HT1080 (cell line): ENCODE results near the gene ACTN1. TPM values are rescaled to one million over a fixed set of nuclear protein-coding genes. Genes with fewer than 3 reads are reported as not detected.
A peak's percentile ranks its signal among the peaks of the same experiment; 100 is the strongest.

Experiments
- DNase-seq: peaks from one replicate; pipeline ENCODE4 v3.0.0-alpha.2; 2015; ENCODE audit warnings: low read depth
- total RNA-seq: library from RNA; depleted of rRNA; stranded (reverse); fragments of >200 nt; shearing (Covaris generic); gene quantifications from 2 replicates; pipeline ENCODE4 v1.2.3, GENCODE V29; 2014

ACTN1 gene
- total RNA-seq, 1 experiment from 2014 or later = 266 TPM

GRCh38 chr14:68891851-68892660 is 87.0 kb downstream of the ACTN1 start:
- peak; percentile 61 for DNase-seq

GRCh38 chr14:68890173-68890931 is 88.8 kb downstream of the ACTN1 start:
- no peak for DNase-seq

GRCh38 chr14:68888883-68889282 is 90.2 kb downstream of the ACTN1 start:
- DNase-seq = no peak

DNA sequence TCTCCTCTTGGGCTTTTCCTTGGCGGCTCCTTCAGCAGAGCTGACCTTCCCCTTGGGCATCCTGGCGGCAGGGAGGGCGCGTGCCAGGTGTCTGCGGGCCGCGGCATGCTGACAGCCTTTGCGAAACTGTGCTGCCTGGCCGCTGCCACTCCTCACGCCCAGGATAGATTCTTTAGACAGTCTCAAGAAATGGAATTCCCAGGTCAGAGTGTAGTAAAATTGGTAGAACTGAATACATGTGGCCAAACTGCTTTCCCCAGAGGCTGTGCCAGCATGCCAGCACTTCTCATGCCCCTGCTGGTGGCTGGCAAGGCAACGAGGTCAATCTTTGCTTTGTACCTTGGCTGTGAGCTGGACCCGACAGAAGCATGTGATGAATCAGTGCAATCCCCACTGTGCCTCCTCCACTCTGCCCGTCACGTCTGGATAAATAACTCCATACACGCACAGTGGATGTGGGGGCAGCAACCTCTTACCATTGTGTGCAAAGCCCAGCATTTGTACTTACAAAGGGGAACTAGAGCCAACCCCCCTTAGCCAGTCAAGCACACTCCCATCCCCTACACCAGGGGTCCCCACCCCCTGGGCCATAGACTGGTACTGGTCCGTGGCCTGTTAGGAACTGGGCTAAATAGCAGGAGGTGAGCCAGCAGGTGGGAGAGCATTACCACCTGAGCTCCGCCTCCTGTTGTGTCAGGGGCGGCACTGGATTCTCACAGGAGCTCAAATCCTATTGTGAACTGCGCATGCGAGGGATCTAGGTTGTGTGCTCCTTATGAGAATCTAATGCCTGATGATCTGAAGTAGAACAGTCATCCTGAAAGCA is 90.9 kb downstream of the ACTN1 start:
- DNase-seq = no peak

GRCh38 chr14:68886109-68886434 is 93.0 kb downstream of the ACTN1 start:
- no peak for DNase-seq

- DNase-seq = no peak
These were observed 93.6 kb downstream of the ACTN1 start for GRCh38 chr14:68885226-68886108.

DNA sequence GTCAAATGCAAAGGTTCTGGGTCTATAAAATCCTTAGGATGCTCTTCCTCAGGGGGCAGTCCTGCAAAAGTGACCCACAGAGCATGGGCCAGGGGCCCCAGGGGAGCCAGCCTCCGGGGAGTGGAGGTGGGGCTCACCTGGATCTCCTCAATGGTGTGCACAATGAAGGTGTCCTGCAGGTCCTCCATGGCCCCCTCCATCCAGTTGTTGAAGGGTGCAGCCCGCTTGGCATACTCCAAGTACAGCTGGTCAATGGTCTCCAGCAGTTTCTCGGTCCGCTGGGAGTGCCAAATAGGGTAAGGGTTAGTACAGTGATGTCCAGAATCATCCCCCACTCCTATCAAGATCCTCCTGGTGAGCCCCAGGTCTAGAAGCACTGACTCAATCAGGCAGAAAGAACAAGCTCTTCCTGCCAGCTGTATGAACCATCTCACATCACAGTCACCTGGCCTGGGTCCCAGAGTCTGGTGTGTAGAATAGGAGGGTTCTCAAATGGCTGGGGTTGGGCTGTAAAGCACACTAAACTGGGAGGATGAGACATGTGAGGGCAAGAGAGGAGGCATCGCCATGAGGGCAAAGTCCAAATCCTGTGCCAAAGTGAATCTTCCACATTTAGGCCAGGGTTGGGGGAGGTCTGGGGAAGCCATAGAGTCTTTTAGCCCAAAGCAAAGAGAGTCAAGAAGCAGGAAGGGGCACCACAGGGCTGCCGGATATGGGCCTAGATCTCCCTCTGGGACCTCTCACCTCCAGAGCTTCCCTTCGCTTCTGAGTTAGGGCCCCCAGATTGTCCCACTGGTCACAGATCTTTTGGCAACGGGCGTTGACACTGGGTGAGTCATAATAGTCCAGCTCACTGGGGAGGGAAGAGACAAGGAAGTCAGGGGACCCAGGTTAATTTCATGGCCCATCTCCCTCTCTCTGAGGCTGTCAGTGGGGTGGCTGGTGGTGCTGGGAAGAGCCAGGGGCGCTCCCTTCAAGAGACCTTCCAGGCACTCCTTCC is 94.8 kb downstream of the ACTN1 start:
- peak; percentile 81 for DNase-seq

GRCh38 chr14:68882235-68882634 is 96.9 kb downstream of the ACTN1 start:
- DNase-seq = no peak

DNA sequence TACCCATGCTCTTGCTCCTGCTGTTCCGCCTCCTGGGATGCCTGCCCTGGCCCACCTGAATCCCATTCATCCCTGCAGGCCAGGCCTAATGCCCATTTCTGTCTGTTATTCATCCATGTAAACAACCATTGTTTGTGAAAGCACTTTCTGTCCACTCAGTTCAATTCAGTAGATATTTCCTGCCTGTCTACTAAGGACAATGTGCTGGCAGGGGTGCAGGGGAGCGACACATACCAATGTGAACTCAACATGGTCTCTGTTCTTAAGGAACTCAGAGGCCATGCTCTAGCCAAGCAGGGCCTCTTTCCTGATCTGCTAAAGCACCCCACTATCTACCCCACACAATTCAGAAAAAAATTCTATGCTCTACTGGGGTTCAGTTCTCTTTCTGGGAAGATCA is 97.7 kb downstream of the ACTN1 start:
- DNase-seq = no peak

DNA sequence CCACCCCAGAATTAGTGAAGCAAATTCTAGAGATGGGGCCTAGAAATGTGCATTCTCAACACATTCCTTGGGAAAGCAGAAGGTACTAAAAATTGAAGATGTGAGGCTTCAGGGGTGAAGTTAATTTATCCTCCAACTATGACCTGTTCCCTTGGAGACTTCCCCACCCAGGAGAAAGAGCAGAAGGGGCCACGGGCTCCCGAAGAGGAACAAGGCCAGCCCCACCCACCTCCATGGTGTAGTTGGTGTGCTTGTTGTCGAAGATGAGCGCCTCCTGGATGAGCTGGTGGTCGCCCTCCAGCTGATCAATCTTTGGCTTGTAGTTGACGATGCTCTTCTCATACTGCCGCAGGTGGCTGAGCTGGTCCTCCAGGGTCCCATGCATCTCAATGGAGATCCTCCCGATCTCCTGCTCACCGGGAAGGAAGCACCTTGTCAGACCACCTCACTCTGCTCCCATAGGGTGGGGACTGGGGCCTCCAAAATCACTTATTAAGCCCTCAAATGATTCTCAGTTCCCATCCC is 98.5 kb downstream of the ACTN1 start:
- no peak for DNase-seq

DNA sequence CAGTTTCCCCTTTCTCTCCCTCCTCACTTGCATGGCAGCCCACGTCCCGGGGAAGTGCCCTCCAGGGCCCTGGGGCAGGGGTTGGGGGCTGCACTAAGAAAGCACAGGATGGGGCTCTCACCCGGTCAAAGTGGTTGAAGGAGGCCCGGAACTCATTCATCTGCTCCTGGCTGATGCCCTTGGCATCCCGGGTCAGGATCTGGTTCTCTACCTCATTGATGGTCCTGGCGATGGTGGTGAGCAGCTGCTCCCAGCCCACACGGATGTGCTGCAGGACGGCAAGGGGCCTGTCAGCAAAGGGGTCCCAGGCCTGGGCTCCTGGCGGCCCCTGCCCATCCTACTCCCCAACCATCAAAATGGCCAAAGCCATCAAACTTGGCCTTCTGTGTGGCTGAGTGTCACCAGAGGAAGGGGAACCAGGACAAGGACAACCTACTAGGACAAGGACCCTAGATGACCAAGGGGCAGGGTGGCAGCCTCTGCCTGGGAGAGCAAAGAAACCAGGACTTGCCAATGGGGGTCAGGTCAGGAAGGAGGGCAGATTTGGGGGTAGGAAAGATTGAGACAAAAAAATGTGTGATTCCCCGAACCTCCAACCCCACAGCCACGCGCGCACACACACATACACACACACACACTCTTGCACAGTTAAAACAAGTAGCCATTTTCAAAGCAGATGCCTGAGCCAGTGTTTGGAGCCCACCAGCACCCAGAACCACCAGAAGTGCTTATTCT is 99.1 kb downstream of the ACTN1 start:
- DNase-seq = no peak

DNA sequence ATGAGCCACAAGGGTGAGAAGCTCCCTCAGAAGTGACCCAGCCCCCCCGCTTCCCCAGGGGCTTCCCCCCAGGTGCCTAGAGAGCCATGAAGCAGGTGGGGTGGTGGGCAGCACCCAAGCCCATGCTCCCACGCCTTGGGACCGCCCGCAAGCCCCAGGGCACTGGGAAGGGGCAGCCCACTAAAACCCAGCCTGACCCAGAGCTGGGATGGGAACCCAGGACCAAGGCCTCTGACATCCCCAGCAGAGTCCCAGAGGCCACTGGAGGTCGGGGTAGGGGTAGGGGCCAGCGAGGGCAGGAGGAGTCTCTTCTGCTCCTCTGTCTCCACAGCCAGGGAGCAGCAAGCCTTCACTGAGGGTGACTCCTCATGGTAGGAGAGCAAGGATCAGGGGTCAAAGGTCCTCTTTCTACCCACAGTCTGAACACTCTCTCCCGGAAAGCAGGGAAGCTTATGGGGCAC is 99.8 kb downstream of the ACTN1 start:
- no peak for DNase-seq

DNA sequence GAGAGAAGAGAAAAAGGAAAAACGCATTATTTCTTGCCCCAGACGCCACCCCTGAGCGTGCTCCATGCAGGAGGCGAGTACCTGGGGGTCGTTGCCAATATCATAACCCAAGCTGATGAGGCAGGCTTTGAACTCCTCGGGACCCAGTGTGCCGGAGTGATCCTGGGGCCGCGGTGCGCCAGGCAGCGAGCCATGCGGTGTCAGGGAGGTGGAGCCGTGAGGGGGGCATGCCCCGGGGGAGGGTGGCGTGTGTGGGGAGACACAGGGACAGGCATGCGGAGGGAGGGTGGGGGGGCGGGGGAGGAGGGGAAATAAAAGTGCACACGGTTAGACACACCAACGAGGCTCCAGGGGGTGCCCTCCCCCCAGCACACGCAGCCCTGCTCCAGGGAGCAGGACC is 100.2 kb downstream of the ACTN1 start:
- DNase-seq = no peak

GRCh38 chr14:68877993-68878575 is 101.0 kb downstream of the ACTN1 start:
- DNase-seq = no peak

GRCh38 chr14:68876976-68877375 is 102.1 kb downstream of the ACTN1 start:
- DNase-seq = no peak

DNA sequence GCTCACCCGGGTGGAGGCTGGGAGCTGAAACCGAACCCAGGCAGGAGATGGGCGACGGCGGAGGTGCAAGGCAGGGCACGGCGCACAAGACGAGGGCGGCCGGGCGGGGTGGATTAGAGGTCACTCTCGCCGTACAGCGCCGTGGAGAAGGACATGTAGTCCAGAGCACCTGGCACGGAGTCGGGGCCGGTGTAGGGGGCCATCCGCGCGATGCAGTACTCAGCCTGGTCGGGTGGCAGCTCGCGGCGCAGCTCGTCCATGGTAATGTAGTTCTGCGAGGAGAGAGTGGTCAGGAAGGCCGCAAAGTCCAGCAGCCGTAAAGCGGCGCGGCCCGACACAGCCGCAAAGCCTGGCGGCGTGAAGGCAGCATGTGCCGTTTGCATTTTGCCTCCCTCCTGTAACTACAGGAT is 104.4 kb downstream of the ACTN1 start:
- no peak for DNase-seq

GRCh38 chr14:68873376-68873775 is 105.7 kb downstream of the ACTN1 start:
- DNase-seq = no peak

DNA sequence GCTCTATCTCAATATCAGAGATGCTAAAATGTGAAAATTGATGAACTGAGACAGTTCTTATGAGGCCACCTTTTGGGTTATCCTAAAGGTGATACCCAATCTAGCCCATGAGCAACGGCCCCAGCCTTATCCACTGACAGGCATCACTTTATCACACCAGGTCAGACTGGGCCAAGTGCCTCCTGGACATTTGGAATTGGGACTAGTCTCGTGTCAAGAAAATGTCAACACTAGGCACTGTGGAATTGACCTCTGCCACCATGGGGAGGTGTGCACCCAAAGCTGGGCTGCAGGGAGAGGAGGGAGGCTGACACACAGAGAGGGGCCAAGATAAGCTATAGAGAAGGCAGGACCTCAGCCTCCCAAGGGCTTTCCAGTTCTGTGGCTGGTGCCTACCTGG is 107.7 kb downstream of the ACTN1 start:
- no peak for DNase-seq
